Measurements from ENCODE around the gene ROR1. TPM values are rescaled to one million over a fixed set of nuclear protein-coding genes. Genes with fewer than 3 reads are reported as not detected.

Gene ROR1
- total RNA-seq, 1 experiment from 2014 or later = 56.3 TPM

GRCh38 chr1:63983391-63984256 is 209.8 kb downstream of the ROR1 start:
- DNase-seq (ENCODE audit: low spot score) (no peak), ATAC-seq (no peak)
- H3K27me3 Mint-ChIP-seq (ENCODE audit: low read depth) = no peaks in the 10 kb centered on the region
- ChIA-PET POLR2A (interaction anchor here (0.5 to 0.8 kb wide), 2 partner anchors 32 to 358 kb away, joined by 3 read pairs; no protein-coding TSS in a partner anchor), CTCF (interaction anchor here (2.1 kb wide), 1 partner anchor 292 kb away, joined by 9 read pairs; no protein-coding TSS in a partner anchor)
- H3K36me3 Mint-ChIP-seq = peaks cover 7% of the 10 kb centered on the region
- TF ChIP-seq MXD4 (CRISPR knock-in tag; IDR thresholded peaks at IDR 0.05; ENCODE audit: borderline replicate concordance) (no peak), ZNF671 (CRISPR knock-in tag; IDR thresholded peaks at IDR 0.05) (no peak), NR3C1 (CRISPR knock-in tag; conservative IDR thresholded peaks at IDR 0.05; ENCODE audit: low read depth) (no peak), TP53 (CRISPR knock-in tag; IDR thresholded peaks at IDR 0.05) (no peak), ATF6 (CRISPR knock-in tag; IDR thresholded peaks at IDR 0.05) (no peak)
- H3K27ac Mint-ChIP-seq = no peak overlapping the region; the same call in 1 of the 2 replicates
- H3K4me1 Mint-ChIP-seq = peaks cover 55% of the 10 kb centered on the region
- no peak overlapping the region for H3K4me3 Mint-ChIP-seq
- H3K9me3 Mint-ChIP-seq = peaks cover 8% of the 10 kb centered on the region

- no peak overlapping the region for H3K4me3 Mint-ChIP-seq
- no peak for DNase-seq (ENCODE audit: low spot score)
- POLR2A ChIA-PET = interaction anchor here (0.5 to 0.8 kb wide), 2 partner anchors 31 to 359 kb away, joined by 3 read pairs; no protein-coding TSS in a partner anchor
- no peak for TF ChIP-seq JAZF1 (CRISPR knock-in tag; IDR thresholded peaks at IDR 0.05)
- no peak for TF ChIP-seq PRDM15 (CRISPR knock-in tag; IDR thresholded peaks at IDR 0.05)
- no peak for TF ChIP-seq TCF7 (CRISPR knock-in tag; IDR thresholded peaks at IDR 0.05; ENCODE audit: low read depth)
- no peak for TF ChIP-seq PRRX2 (CRISPR knock-in tag; IDR thresholded peaks at IDR 0.05)
- TF ChIP-seq E2F1 (CRISPR knock-in tag; IDR thresholded peaks at IDR 0.05) = no peak
- no peak for TF ChIP-seq JUN (CRISPR knock-in tag; IDR thresholded peaks at IDR 0.05)
- TF ChIP-seq RELA (CRISPR knock-in tag; IDR thresholded peaks at IDR 0.05; ENCODE audit: borderline replicate concordance) = no peak
- TF ChIP-seq ATF2 (CRISPR knock-in tag; IDR thresholded peaks at IDR 0.05; ENCODE audit: borderline replicate concordance, low read depth) = no peak
- H3K4me1 Mint-ChIP-seq = peaks cover 47% of the 10 kb centered on the region
- CTCF ChIA-PET = interaction anchor here (2.1 kb wide), 1 partner anchor 293 kb away, joined by 9 read pairs; no protein-coding TSS in a partner anchor
- no peak for ATAC-seq
- no peaks in the 10 kb centered on the region for H3K27me3 Mint-ChIP-seq (ENCODE audit: low read depth)
- peaks cover 10% of the 10 kb centered on the region for H3K9me3 Mint-ChIP-seq
- H3K27ac Mint-ChIP-seq = no peak overlapping the region; the same call in 1 of the 2 replicates
- peaks cover 11% of the 10 kb centered on the region for H3K36me3 Mint-ChIP-seq
Observed at GRCh38 chr1:63984257-63984929, 210.6 kb downstream of the ROR1 start.
